ENCODE measurements around the gene ITIH1.

The ITIH1 gene

GRCh38 chr3:52793702-52794611, 16.6 kb downstream of the ITIH1 start:
- DNase-seq = no peak
- Histone ChIP-seq H3K4me1 (peaks cover 0 to 50% (median 37%) of the 10 kb centered on the region in 4 donors), H3K9me3 (no peaks in the 10 kb centered on the region), H3K4me3 (peak overlapping the region in 1 of 2 donors; percentile 35), H3K27ac (peak overlapping the region; percentile 83 to 88), H3K27me3 (no peaks in the 10 kb centered on the region), H3K36me3 (peaks cover 0 to 6% (median 0%) of the 10 kb centered on the region in 3 donors)
- intact Hi-C loops (cut with DNase I; ENCODE audit: low total_unique reads) = no loop called here
- no peak for TF ChIP-seq CTCF (IDR thresholded peaks at IDR 0.05)

- H3K4me3 ChIP-seq = peak within 1 kb of the TSS; percentile 27 to 35
- H3K36me3 ChIP-seq = peaks cover 0 to 6% (median 0%) of the 10 kb centered on the region in 3 donors
- no peaks in the 10 kb centered on the region for H3K27me3 ChIP-seq
- peak within 1 kb of the TSS; percentile 83 to 88 for H3K27ac ChIP-seq
- peaks cover 0 to 55% (median 38%) of the 10 kb centered on the region in 4 donors for H3K4me1 ChIP-seq
- TF ChIP-seq CTCF (IDR thresholded peaks at IDR 0.05) = no peak
- intact Hi-C loops (cut with DNase I; ENCODE audit: low total_unique reads) = no loop called here
- H3K9me3 ChIP-seq = no peaks in the 10 kb centered on the region
- DNase-seq = peak; percentile 39 to 85
Observed at GRCh38 chr3:52794612-52795099, 17.3 kb downstream of the ITIH1 start, which contains the start of gene ITIH3. Gene ITIH3, plus strand, starts transcription at chr3:52794796. Its CDS starts 8 bp downstream, at chr3:52794804.

GRCh38 chr3:52795298-52795900, 18.0 kb downstream of the ITIH1 start:
- intact Hi-C loops (cut with DNase I; ENCODE audit: low total_unique reads) = no loop called here
- no peak for DNase-seq

GRCh38 chr3:52796411-52796810, 19.0 kb downstream of the ITIH1 start:
- Histone ChIP-seq H3K36me3 (peaks cover 4 to 13% (median 9%) of the 10 kb centered on the region in 3 donors), H3K4me1 (peaks cover 0 to 61% (median 38%) of the 10 kb centered on the region in 4 donors), H3K9me3 (no peaks in the 10 kb centered on the region), H3K4me3 (no peak overlapping the region), H3K27ac (peak overlapping the region; percentile 83 to 88), H3K27me3 (no peaks in the 10 kb centered on the region)
- no peak for TF ChIP-seq CTCF (IDR thresholded peaks at IDR 0.05)
- intact Hi-C loops (cut with DNase I; ENCODE audit: low total_unique reads) = no loop called here
- DNase-seq = no peak

More at GRCh38 chr3:52795298-52795900, 18.0 kb downstream of the ITIH1 start:
- Histone ChIP-seq H3K4me1 (peaks cover 0 to 61% (median 38%) of the 10 kb centered on the region in 4 donors), H3K4me3 (peak overlapping the region; percentile 27 to 35), H3K36me3 (peaks cover 0 to 6% (median under 1%) of the 10 kb centered on the region in 3 donors), H3K27ac (peak overlapping the region; percentile 83 to 88), H3K27me3 (no peaks in the 10 kb centered on the region), H3K9me3 (no peaks in the 10 kb centered on the region)
- TF ChIP-seq CTCF (IDR thresholded peaks at IDR 0.05) = no peak

GRCh38 chr3:52798376-52798977, 21.1 kb downstream of the ITIH1 start:
- intact Hi-C loops (cut with DNase I; ENCODE audit: low total_unique reads) = no loop called here
- Histone ChIP-seq H3K9me3 (no peaks in the 10 kb centered on the region), H3K27ac (peak overlapping the region; percentile 63 to 88), H3K36me3 (peaks cover 8 to 20% (median 11%) of the 10 kb centered on the region in 3 donors), H3K27me3 (no peaks in the 10 kb centered on the region), H3K4me3 (no peak overlapping the region), H3K4me1 (peaks cover 0 to 61% (median 36%) of the 10 kb centered on the region in 4 donors)
- no peak for TF ChIP-seq CTCF (IDR thresholded peaks at IDR 0.05)
- no peak for DNase-seq
